ENCODE results near the gene CCNL2. TPM values are rescaled to one million over a fixed set of nuclear protein-coding genes. Genes with fewer than 3 reads are reported as not detected.

Gene CCNL2
- total and polyA plus RNA-seq, 2 experiments from 2014 or later, result 230 to 301 TPM

- TF ChIP-seq CTCF (IDR thresholded peaks at IDR 0.05; ENCODE audit: low read depth, low read length), result no peak
- H3K4me1 ChIP-seq (ENCODE audit: low read depth), result no peaks in the 10 kb centered on the region
- no peak overlapping the region for H3K27ac ChIP-seq
- no peaks in the 10 kb centered on the region for H3K9me3 ChIP-seq (ENCODE audit: low read depth)
- no peak for DNase-seq (ENCODE audit: low read depth in 1 of 2, low spot score in 1 of 2)
- no peaks in the 10 kb centered on the region for H3K36me3 ChIP-seq
- H3K4me3 ChIP-seq, result no peak overlapping the region
- H3K27me3 ChIP-seq, result no peaks in the 10 kb centered on the region
Observed at GRCh38 chr1:1343811-1344421, 55.2 kb downstream of the CCNL2 start.

GRCh38 chr1:1342584-1343115 is 56.5 kb downstream of the CCNL2 start:
- peaks cover 2% of the 10 kb centered on the region for H3K36me3 ChIP-seq
- no peaks in the 10 kb centered on the region for H3K4me1 ChIP-seq (ENCODE audit: low read depth)
- no peak for DNase-seq (ENCODE audit: low read depth in 1 of 2, low spot score in 1 of 2)
- H3K27ac ChIP-seq, result no peak overlapping the region
- TF ChIP-seq CTCF (IDR thresholded peaks at IDR 0.05; ENCODE audit: low read depth, low read length), result no peak
- H3K27me3 ChIP-seq, result no peaks in the 10 kb centered on the region
- no peak overlapping the region for H3K4me3 ChIP-seq
- no peaks in the 10 kb centered on the region for H3K9me3 ChIP-seq (ENCODE audit: low read depth)

- H3K9me3 ChIP-seq (ENCODE audit: low read depth), result no peaks in the 10 kb centered on the region
- H3K36me3 ChIP-seq, result peaks cover 2% of the 10 kb centered on the region
- no peaks in the 10 kb centered on the region for H3K27me3 ChIP-seq
- no peak overlapping the region for H3K27ac ChIP-seq
- no peak for DNase-seq (ENCODE audit: low read depth in 1 of 2, low spot score in 1 of 2)
- no peak for TF ChIP-seq CTCF (IDR thresholded peaks at IDR 0.05; ENCODE audit: low read depth, low read length)
- H3K4me1 ChIP-seq (ENCODE audit: low read depth), result no peaks in the 10 kb centered on the region
- H3K4me3 ChIP-seq, result no peak overlapping the region
Observed at GRCh38 chr1:1342061-1342562, 57.0 kb downstream of the CCNL2 start.

- no peak for TF ChIP-seq CTCF (IDR thresholded peaks at IDR 0.05; ENCODE audit: low read depth, low read length)
- peaks cover 2% of the 10 kb centered on the region for H3K36me3 ChIP-seq
- H3K27me3 ChIP-seq, result no peaks in the 10 kb centered on the region
- no peak overlapping the region for H3K27ac ChIP-seq
- no peaks in the 10 kb centered on the region for H3K9me3 ChIP-seq (ENCODE audit: low read depth)
- no peak for DNase-seq (ENCODE audit: low read depth in 1 of 2, low spot score in 1 of 2)
- no peak overlapping the region for H3K4me3 ChIP-seq
- H3K4me1 ChIP-seq (ENCODE audit: low read depth), result no peaks in the 10 kb centered on the region
Observed at GRCh38 chr1:1341549-1342021, 57.5 kb downstream of the CCNL2 start.

- no peaks in the 10 kb centered on the region for H3K9me3 ChIP-seq (ENCODE audit: low read depth)
- no peaks in the 10 kb centered on the region for H3K4me1 ChIP-seq (ENCODE audit: low read depth)
- TF ChIP-seq CTCF (IDR thresholded peaks at IDR 0.05; ENCODE audit: low read depth, low read length), result no peak
- H3K36me3 ChIP-seq, result peaks cover 2% of the 10 kb centered on the region
- no peak overlapping the region for H3K27ac ChIP-seq
- no peaks in the 10 kb centered on the region for H3K27me3 ChIP-seq
- no peak overlapping the region for H3K4me3 ChIP-seq
- DNase-seq (ENCODE audit: low read depth in 1 of 2, low spot score in 1 of 2), result no peak
Observed at GRCh38 chr1:1340791-1341548, 58.2 kb downstream of the CCNL2 start.

Measured in cardiac muscle cell (in vitro differentiated cells and primary cell).